ENCODE data around the gene FCRL3.

DNA sequence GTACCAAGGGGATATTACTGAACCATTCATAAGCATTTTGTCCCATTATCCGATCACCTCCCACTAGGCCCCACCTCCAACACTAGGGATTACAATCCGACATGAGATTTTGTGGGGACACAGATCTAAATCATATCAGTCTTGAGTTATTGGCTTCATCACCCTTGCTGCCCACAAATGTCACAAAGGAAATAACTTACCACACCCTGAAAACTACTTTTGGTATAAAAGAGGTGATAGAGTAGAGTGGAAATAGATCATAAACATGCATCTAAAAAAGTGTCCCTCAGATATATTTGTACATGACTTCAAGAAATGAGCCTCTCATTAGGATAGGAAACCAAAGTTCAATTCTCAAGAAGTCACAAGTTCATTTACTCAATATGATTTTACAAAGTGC lies 22.6 kb upstream of the FCRL3 start:
- TF ChIP-seq, protein P1, sequence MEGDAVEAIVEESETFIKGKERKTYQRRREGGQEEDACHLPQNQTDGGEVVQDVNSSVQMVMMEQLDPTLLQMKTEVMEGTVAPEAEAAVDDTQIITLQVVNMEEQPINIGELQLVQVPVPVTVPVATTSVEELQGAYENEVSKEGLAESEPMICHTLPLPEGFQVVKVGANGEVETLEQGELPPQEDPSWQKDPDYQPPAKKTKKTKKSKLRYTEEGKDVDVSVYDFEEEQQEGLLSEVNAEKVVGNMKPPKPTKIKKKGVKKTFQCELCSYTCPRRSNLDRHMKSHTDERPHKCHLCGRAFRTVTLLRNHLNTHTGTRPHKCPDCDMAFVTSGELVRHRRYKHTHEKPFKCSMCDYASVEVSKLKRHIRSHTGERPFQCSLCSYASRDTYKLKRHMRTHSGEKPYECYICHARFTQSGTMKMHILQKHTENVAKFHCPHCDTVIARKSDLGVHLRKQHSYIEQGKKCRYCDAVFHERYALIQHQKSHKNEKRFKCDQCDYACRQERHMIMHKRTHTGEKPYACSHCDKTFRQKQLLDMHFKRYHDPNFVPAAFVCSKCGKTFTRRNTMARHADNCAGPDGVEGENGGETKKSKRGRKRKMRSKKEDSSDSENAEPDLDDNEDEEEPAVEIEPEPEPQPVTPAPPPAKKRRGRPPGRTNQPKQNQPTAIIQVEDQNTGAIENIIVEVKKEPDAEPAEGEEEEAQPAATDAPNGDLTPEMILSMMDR (IDR thresholded peaks at IDR 0.05), result no peak
- TF ChIP-seq POLR2A (IDR thresholded peaks at IDR 0.05), result no peak

All from sigmoid colon (tissue), 3 donors.